ENCODE results near the gene RBP5. TPM values are rescaled to one million over a fixed set of nuclear protein-coding genes. Genes with fewer than 3 reads are reported as not detected.
"Not testable (repeated sequence)": the region's sequence is repeated elsewhere in the genome, so short reads cannot be mapped to it uniquely, and the experiment has no call there.

RBP5 gene
- polyA plus RNA-seq, 1 donor = 54.0 TPM

DNA sequence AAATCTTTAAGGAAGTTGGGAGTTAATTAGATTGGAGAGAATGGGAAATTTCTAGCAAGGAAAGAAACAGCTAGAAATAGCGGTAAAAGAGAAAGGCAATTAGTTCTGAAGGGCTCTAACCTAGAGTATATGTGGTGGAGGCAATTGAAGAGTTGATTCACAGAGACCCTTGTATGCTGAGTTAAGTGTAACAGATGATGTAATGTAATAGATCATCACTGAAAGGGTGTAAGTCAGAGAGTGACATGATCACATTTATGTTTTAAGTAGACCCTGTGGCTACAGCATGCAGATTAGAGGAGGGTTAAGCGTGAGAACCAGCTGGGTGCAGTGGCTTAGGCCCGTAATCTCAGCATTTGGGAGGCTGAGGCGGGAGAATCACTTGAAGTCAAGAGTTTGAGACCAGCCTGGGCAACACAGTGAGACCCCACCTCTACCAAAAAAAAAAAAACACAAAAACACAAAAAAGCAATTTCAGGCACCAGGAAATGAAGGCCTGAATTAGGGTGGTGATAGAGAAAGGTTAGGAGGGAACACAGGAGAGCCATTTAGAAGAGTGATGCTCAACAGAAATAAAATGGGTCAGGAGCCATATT is 3.0 kb downstream of the RBP5 start:
- no peak for DNase-seq

DNA sequence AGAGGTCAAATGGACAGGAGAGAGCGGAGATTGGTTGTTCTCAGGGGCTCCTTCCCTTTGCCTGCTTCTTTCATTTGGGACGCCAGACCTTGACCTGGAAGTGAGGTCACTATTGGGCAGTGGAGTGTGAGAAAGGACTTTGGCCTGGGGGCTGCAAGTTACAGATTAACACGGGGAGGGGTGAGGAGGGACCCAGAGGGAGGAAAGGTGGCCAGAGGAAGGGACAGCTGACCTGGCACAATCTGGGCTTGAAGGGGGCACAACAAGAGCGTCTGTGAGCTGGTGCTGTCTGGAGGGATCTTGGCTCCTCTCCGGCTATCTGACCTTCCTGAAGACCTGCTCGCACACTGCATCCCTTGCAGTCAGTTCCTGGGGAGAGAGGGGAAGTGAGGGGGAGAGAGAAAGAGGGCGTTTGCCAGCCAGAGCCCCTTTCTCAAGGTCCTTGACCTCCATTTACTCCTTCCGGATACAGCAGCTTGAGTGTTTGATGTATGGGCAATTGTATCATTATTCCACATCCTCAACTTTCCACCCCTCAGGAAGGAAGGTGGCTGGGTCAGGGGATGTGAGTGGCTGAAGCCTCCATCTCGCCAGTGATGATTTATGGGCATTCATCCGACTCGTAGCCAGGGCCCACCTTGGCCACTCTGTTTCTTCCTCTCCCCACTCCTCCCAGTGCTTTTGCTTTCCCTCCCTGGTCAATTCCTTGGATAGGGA is 4.7 kb downstream of the RBP5 start:
- DNase-seq = no peak

DNA sequence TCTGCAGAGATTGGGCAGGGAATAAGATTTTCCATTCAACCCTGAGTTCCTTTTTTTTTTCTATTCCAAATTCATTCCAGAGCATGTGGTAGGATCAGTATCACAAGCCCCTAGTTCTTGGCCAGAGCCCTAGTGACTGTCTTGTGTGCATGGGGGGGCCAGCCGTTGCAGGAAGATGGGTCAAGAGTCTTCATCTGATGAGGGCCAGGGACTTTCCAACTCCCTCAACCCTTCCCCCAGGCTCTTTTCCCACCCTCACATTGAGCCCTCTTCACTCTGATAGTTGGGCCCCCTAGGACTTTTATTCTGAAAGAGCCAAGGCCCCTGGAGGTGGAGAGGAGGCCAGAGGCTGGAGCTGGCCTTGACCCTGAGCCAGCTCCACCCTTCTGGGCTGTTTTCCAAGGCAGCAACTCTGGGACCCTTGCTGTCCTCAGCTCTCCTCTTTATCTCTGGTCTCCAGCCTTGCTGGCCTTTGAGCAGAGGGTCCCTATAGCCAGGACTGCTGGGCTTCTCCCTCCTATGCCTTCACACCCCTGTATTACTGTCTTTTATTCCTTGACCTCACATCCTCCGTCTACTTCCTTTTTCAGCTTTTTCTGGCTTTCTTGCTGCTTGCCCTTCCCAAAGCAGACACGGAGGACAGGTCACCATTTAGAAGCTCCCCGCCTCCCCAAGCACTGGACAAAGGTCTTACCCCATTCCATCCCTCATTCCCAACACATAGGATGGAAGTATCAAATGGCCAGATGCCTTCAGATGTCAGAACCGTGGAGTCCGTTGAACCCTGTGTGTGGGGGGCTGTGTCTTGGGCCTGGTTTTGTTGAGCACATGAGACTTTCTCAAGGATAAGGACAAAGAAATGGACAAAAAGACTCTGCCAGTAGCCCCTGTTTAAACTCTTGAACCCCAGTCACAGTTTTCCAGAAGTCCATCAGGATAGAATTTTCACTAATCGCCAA is 5.6 kb downstream of the RBP5 start:
- no peak for DNase-seq

DNA sequence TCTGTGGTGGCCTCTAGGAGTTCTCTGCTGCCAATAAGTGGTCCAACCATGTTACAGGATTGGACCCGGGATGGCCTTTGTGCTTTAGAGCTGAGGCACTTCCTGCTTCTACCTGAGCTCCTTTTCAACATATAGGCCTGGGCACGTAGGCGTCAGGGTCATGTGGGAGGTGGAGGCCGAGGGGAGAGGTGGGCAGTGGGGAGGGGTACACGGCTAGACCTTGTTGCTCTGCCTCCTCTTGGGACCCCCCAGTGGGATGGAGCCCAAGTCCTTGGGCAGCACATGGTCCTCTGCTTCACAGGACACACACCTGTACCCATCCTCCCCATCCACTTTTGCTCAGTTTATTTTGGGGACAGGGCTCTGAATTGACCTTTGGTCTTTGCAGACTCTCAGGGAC is 7.4 kb downstream of the RBP5 start:
- DNase-seq = no peak

DNA sequence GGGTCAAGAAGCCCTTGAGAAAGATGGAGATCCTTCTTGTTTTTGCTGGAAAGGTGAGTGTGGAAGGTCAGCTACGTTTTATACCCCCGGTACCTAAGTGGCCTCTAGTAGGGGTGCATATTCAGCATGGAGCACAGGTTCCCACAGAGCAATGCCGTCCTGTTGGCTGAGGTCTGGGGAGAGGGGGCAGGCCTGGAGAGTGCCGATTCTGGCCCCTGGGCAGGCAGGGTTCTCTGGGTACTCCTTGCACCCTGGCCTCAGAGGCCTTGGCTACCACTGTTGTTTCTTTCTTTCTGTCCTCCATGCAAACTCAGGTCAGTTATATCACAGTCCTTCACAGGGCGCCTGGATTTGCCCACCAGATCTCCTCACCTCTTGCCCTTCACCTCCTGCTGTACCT is 8.5 kb downstream of the RBP5 start:
- DNase-seq = no peak

DNA sequence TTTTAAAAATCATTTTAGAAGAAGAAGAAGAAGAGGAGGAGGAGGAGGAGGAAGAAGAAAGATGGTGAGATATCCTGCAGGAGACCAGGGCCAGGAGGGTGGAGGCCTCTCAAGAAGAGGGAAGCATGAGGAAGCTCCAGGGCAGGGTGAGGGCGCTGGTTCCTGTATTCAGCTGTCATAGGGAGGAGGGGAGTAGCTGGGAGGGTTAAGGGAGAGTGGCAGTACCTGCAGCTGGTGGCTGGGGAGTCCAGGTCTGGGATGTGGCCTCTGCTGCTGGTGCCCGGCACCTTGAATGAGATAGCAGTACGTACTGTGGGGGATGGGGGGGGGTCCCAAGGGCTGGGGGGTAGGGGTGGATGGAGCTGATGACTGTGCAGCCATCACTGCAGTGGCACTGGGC is 9.8 kb downstream of the RBP5 start:
- DNase-seq = no peak

DNA sequence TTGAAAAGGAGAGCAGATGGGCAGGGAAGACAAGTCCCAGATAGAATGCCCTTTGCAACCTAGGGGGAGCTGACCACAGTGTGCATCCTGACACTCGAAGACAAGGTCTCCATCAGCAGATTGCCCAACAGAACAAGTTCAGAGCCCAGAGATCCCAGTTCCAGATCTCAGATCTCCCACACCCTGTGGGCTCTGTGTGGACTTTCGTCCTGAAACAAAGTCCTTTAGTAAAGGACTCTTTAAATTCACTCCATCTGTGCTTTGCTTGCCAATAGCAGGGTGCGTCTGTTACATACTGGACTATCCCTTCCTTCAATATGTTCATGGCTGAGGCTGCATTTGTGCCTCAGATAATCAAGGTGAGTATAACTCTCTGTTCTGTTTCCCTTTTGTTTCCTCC is 11.0 kb downstream of the RBP5 start:
- DNase-seq = no peak

DNA sequence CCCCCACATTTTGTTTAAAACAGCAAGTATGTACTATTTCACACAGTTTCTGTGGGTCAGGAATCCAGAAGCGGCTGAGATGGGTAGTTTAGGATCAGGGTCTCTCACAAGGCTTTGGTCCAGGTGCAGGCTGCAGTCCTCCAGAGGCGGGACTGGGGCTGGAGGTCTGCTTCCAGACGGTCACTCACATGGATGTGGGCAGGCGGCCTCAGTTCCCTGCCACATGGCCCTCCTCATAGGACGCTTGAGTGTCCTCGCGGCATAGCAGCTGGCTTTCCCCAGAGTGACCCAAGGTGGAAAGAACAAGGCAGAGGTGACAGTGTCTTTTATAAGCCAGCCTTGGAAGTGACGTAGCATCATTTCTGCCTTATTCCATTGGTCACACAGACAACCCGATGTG is 11.8 kb downstream of the RBP5 start:
- no peak for DNase-seq

DNA sequence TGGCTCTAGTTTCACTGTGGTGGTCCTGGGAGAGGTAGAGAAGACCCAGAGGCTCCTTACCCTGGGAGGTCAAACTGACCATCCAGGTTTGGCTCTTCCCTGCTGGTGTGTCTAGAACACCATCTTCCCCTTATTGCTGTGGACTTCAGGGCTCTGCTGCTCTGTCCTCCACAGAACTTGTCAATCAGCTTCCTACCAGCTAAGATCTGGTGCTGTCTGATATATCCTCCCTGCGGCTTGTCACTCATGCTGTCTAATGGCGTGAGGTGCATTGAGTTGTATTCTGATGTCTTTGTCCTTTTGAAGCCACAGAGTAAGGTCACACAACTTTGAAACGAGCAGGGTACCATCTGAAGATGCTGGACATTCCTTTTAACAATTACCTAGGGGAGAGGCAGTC is 12.5 kb downstream of the RBP5 start:
- DNase-seq = no peak

DNA sequence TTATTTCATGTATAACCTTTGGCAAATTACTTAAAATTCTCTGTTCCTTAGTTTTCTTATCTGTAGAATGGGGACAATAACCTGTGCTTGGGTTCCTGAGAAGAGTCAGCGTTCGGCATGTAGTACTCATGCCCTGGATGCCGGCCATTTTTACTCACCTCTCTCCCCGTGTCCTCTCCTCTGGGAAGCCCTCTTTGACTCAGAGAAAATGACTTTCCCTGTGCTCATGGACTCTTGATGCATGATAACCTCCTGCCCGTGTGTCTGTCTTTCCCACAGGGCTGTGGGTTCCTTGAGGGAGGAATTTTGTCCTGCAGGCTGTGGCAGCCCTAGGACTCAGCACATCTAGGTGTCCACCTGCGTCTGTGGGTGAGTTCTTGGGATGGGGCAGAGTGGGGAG is 13.8 kb downstream of the RBP5 start:
- DNase-seq = no peak

DNA sequence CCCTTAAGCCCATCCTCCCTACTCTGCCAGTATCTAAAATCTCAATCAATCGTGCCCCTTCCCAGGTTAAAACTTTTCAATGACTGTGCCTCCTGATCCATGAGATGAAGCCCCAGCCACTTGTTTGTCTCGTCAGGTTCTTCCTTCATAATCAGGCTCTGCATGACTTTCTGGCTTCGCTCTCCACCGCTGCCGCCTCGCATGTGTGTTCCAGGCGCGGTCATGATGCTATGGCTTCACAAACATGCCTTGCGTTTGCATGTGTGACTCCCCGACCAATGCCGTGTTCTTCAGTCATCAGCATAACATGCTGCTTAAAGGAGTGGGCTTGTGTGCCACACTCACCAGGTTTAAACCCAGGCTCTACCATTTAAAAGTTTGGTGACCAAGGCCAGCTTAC is 14.7 kb downstream of the RBP5 start:
- no peak for DNase-seq

DNA sequence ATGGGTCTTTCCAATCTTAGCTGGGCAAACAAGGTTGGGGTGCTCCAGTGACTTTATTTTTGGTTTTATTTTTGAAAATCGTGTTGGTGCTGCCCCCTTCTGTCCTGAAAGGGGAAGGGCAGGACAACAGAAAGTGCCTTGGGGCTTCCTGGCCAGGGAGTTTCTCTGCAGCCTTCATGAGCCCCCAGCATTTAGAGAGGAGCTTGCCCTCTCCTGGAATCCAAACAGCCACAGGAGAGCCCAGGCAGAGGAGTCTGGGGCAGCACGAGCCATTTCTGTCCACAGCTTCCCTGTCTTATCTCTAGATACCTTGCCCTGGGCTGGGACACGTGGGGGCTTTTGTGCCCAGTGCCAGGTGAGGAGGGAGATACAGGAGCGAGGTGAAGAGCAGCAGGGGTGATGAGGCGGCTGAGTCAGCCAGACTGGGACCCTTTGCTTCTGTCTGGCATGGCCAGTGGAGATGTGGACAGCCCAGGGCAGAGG is 15.3 kb downstream of the RBP5 start:
- DNase-seq = no peak

DNA sequence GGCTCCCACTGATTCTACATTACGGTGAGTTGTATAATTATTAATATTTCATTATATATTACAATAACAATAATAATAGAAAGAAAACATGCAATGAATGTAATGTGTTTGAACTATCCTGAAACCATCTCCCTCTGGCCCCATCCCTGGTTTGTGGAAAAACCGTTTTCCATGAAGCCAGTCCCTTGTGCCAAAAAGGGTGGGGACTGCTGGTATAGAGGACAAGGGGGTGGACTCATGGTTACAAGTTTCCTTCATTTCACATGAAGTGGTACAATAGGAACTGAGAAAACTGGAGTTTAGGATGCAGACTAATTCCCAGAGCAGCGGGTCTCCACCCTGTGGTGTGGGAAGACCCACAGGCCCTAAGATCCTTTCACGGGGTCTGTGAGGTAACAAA is 16.6 kb downstream of the RBP5 start:
- no peak for DNase-seq

DNA sequence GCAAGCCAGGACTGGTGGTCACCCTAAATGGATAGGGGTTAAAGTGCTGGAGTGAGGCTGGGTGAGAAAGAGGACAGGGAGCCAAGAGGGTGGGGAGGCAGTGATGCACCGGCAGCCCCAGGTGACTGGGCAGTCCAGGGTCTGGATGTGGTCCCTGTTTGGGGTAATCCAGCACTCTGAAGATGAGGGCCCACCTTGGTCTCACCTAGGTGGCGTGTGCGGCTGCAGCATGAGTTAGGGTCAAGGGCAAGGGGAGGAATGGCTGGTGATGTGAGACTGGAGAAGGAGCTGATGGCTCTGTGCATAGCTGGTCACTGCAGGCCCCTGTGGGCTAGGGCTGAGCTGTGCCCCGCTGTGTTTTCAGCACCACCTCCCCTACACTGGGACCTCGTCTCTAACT is 18.0 kb downstream of the RBP5 start:
- DNase-seq = no peak

DNA sequence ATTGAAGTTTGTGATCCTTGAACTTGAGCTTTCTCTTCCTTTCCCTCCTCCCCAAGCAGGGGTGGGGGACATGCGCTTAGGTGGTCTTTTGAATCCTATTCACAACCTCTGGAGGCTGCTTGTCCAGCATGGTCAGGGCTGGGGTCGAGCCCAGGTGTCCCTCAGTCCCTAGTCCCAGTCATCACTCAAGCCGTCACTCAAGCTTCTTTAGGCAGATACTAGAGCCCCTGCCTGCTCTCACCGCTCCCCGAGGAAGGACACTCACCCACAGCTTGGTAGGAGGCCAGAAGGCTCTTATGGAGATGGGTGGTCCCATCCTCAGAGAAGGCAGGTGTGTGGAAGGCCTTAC is 19.1 kb downstream of the RBP5 start:
- DNase-seq = no peak

DNA sequence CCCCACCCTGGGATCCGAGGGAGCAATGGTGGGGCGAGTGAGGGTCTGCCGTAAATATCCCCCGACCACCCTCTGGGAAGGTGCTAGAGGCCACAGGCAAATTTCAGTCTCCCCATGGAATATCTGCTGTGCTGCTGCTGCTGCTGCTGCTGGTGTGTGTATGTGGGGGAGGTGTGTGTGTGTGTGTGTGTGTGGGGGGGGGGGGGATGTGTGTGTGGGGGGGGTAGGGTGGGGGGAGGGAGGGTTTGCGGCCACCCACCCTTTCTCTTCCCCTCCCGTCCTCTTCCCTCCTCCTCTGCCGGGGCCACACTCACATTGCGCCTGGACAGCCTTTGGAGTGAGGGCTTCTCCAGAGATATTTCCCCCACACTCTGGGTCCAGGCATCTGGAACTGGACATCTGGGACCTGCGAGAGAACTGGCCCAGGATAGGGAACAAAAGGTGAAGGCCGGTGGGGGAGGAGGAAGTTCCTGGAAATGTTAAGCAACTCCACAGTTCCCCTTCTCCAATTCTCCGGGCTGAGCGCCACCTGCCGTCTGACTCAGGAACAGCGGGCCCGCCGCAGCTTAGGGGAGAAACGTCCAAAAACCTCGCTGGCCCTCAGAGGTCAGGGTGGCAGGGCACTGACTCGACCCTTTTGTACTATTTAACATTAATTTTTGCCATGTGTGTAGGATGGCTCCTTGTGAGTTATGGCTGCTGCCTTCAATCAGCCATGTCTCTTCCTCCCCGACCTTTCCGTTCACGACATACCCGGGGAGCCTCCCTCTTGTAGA is 19.7 kb downstream of the RBP5 start, which contains the start of gene C1RL:
Gene C1RL, minus strand, starts transcription at position 419 of the 776 bp plus-strand sequence. Its CDS starts 34 bp downstream, at position 385.
- peak; percentile 87 for DNase-seq

DNA sequence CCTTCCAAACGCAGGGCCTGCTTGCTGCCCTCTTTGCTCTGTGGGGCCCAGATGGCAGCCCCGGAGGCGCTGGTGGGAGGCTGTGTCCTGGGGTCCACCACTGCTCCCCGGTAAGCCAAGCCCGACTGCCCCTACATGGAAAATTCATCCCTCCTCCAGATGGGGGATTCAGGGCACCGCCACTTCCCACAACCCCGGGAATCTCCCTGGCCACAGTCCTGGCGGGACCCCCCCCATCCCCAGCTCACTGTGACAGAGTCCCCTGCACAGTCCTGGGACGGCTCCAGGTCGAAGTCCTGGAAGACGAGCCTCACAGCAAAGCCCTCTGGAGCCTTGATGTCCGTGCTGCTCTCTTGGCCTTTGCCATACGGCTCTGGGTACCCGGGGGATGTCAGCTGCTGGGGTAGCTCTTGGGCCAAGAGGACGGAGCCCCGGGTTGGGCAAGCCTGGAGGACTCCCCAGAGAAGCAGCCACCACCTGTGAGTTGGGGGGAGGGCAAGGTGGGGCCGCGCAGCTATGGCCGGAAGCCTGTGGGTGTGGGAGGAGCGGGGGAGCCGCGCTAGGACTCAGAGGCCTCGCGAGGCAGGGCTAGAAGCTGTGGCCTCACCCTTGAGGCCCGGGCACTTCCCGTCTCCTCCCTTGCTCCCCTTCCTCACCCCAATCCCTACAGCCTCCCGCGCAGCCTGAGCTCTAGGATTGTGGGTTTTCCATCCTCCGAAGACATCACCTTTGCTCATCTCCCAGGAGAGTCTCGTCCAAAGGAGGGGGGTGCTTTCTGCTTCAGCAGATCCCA is 20.5 kb downstream of the RBP5 start:
- DNase-seq = no peak

DNA sequence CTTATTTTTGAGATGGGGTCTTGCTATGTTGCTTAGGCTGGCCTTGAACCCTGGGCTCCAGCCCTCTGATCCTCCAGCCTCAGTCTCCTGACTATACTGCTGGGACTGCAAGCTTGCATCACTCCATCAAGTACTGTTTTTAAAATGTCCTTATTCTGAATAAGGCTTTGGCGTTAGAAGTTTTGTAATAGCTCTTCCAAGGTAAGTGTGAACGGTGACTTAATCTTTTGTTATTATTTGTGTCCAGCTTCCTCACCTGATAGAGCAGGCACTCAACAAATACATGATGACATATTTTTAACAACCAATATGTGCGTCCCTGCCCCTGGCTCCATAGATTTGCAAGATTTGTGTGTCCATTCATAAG is 21.1 kb downstream of the RBP5 start:
- DNase-seq = no peak

DNA sequence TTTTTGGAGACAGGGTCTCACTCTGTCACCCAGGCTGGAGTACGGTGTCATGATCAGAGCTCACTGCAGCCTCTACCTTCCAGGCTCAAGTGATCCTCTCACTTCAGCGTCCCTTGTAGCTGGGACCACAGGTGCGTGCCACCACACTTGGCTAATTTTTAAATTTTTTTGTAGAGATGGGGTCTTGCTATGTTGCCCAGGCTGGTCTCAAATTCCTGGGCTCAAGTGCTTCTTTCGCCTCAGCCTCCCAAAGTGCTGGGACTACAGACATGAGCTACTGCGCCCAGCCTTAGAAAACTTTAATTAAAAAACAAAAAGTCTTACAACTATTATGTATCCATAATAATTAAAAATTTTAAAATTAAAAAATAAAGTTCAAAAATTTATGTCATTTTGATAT is 21.5 kb downstream of the RBP5 start:
- DNase-seq = not testable (repeated sequence)

DNA sequence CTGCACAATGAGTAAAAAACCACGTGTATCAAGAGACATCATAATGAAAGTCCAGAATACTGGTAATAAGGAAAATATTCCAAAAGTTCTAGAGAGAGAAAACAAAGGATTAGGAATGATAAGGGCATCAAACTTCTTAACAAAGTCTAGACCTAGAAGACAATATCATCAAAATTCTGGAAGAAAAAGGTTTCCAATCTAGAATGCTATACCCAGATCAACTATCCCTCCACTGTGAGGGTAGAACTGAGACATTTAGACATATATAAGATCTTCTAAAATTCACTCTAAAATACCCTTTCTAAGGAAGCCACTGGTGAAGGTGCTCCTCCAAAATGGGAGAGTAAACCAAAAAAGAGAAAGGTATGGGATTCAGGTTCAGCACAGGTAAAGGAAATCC is 22.6 kb downstream of the RBP5 start:
- DNase-seq = no peak

DNA sequence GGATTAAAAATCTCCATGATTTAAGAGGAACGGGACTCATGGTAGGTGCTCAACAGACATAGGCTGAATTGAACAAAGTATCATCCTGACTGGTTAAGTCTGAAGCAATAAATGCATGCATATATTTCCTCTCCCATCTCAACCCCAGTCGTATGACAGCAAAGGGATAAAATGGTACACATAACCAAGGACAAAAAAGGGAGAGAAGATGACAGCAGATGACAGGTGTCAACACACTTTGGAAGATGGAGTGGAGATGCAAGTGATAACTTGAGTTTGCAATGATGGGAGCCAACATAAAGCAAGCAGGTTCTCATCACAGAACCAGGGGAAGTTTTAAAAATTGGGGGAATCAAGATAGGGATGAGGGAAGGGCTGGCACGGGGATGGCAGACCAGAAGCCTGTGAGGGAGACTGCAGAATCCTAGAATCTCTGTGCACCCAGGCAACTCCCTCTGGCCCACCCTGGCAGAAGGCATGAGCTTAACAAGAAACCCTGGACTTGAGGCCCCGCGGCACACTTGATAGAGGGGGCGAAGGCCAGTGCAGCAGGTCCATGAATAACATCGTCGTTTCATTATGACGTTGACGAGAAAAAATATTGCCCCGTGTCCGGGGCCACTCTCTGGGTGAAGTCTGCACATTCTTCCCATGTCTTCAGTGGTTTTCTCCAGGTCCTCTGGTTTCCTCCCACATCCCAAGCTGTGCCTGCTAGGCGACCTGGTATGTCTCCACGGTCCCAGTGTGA is 24.7 kb downstream of the RBP5 start:
- no peak for DNase-seq
